ENCODE data around the gene VPS72.
A peak's percentile ranks its signal among the peaks of the same experiment; 100 is the strongest.

VPS72 gene

DNA sequence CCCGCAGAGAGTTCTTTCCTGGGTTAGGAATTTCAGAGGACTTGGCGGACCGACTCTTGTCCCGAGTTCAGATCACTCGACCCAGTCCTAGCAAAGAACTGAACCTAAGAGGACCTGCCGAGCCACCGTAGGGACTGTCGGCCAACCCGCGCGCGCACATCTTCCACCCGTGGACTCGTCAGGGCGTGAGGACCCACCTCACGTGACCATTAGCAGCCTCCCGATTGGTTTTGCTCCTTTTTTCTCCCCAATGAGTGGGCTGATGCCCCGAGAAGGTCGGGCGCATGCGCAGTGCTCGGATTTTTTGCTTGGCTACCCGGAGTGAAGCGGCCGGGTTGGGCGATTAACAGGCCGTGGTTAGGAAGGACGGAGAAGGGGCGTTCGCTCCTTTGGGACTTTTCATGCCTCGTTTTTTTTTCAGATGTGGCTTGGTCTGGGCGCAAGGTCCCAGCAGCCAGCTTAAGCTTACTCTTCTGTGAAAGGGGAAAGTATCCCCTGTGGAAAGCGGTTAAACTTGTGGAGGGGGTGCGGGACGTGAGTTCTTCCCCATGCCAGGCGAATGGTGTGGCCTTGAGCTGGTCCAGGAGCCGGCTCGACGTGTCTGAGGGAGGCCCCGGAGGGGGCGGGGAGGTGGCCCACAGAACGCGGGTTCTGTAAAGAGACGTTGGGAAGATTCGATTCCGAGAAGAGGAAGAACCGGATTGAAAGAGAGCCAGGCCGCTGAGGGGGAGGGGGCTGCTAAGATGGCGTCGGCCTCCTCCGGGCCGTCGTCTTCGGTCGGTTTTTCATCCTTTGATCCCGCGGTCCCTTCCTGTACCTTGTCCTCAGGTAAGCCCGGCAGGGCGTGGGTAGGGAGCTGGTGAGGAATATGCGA, 8.5 kb upstream of the VPS72 start, which contains the start of gene PIP5K1A (continued):
- TF ChIP-seq ZNF843 (tag by site-specific recombination; IDR thresholded peaks at IDR 0.05): no peak
- TF ChIP-seq, protein P1, sequence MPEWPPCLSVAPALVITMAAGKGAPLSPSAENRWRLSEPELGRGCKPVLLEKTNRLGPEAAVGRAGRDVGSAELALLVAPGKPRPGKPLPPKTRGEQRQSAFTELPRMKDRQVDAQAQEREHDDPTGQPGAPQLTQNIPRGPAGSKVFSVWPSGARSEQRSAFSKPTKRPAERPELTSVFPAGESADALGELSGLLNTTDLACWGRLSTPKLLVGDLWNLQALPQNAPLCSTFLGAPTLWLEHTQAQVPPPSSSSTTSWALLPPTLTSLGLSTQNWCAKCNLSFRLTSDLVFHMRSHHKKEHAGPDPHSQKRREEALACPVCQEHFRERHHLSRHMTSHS (tag by site-specific recombination; IDR thresholded peaks at IDR 0.05): no peak
- no peak for TF ChIP-seq ZNF610 (tag by site-specific recombination; IDR thresholded peaks at IDR 0.05; ENCODE audit: borderline replicate concordance)
- peak; percentile 35; the same call in 1 of the 2 replicates for TF ChIP-seq KLF8 (tag by site-specific recombination; IDR thresholded peaks at IDR 0.05)
- no peak; the same call in 1 of the 2 replicates for TF ChIP-seq ZIC2 (tag by site-specific recombination; IDR thresholded peaks at IDR 0.05)
- no peak; the same call in 1 of the 2 replicates for TF ChIP-seq ZNF223 (tag by site-specific recombination; IDR thresholded peaks at IDR 0.05)
- TF ChIP-seq ZNF266 (tag by site-specific recombination; IDR thresholded peaks at IDR 0.05; ENCODE audit: low read depth): no peak
- TF ChIP-seq, protein P2, sequence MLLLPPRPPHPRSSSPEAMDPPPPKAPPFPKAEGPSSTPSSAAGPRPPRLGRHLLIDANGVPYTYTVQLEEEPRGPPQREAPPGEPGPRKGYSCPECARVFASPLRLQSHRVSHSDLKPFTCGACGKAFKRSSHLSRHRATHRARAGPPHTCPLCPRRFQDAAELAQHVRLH (tag by site-specific recombination; IDR thresholded peaks at IDR 0.05): no peak; the same call in none of the 2 replicates
- TF ChIP-seq, protein P3, sequence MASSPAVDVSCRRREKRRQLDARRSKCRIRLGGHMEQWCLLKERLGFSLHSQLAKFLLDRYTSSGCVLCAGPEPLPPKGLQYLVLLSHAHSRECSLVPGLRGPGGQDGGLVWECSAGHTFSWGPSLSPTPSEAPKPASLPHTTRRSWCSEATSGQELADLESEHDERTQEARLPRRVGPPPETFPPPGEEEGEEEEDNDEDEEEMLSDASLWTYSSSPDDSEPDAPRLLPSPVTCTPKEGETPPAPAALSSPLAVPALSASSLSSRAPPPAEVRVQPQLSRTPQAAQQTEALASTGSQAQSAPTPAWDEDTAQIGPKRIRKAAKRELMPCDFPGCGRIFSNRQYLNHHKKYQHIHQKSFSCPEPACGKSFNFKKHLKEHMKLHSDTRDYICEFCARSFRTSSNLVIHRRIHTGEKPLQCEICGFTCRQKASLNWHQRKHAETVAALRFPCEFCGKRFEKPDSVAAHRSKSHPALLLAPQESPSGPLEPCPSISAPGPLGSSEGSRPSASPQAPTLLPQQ (tag by site-specific recombination; IDR thresholded peaks at IDR 0.05): peak; percentile 79
- TF ChIP-seq, protein P4, sequence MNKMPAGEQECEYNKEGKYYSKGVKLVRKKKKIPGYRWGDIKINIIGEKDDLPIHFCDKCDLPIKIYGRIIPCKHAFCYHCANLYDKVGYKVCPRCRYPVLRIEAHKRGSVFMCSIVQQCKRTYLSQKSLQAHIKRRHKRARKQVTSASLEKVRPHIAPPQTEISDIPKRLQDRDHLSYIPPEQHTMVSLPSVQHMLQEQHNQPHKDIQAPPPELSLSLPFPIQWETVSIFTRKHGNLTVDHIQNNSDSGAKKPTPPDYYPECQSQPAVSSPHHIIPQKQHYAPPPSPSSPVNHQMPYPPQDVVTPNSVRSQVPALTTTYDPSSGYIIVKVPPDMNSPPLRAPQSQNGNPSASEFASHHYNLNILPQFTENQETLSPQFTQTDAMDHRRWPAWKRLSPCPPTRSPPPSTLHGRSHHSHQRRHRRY (tag by site-specific recombination; IDR thresholded peaks at IDR 0.05): no peak
- peak; percentile 20; the same call in 1 of the 2 replicates for TF ChIP-seq ZNF2 (tag by site-specific recombination; IDR thresholded peaks at IDR 0.05)
- TF ChIP-seq ZNF677 (tag by site-specific recombination; IDR thresholded peaks at IDR 0.05): no peak
- no peak for TF ChIP-seq ZNF473 (tag by site-specific recombination; IDR thresholded peaks at IDR 0.05)
- no peak for TF ChIP-seq IKZF3 (tag by site-specific recombination; IDR thresholded peaks at IDR 0.05)
- peak; percentile 59; the same call in 1 of the 2 replicates for TF ChIP-seq ZEB2 (tag by site-specific recombination; IDR thresholded peaks at IDR 0.05)
- TF ChIP-seq ZFP37 (tag by site-specific recombination; IDR thresholded peaks at IDR 0.05): no peak
- TF ChIP-seq, protein P5, sequence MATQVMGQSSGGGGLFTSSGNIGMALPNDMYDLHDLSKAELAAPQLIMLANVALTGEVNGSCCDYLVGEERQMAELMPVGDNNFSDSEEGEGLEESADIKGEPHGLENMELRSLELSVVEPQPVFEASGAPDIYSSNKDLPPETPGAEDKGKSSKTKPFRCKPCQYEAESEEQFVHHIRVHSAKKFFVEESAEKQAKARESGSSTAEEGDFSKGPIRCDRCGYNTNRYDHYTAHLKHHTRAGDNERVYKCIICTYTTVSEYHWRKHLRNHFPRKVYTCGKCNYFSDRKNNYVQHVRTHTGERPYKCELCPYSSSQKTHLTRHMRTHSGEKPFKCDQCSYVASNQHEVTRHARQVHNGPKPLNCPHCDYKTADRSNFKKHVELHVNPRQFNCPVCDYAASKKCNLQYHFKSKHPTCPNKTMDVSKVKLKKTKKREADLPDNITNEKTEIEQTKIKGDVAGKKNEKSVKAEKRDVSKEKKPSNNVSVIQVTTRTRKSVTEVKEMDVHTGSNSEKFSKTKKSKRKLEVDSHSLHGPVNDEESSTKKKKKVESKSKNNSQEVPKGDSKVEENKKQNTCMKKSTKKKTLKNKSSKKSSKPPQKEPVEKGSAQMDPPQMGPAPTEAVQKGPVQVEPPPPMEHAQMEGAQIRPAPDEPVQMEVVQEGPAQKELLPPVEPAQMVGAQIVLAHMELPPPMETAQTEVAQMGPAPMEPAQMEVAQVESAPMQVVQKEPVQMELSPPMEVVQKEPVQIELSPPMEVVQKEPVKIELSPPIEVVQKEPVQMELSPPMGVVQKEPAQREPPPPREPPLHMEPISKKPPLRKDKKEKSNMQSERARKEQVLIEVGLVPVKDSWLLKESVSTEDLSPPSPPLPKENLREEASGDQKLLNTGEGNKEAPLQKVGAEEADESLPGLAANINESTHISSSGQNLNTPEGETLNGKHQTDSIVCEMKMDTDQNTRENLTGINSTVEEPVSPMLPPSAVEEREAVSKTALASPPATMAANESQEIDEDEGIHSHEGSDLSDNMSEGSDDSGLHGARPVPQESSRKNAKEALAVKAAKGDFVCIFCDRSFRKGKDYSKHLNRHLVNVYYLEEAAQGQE (tag by site-specific recombination; IDR thresholded peaks at IDR 0.05): no peak
- no peak for TF ChIP-seq ZNF138 (tag by site-specific recombination; IDR thresholded peaks at IDR 0.05; ENCODE audit: borderline replicate concordance)
- no peak; the same call in 1 of the 2 replicates for TF ChIP-seq WT1 (tag by site-specific recombination; IDR thresholded peaks at IDR 0.05)
- TF ChIP-seq, protein P6, sequence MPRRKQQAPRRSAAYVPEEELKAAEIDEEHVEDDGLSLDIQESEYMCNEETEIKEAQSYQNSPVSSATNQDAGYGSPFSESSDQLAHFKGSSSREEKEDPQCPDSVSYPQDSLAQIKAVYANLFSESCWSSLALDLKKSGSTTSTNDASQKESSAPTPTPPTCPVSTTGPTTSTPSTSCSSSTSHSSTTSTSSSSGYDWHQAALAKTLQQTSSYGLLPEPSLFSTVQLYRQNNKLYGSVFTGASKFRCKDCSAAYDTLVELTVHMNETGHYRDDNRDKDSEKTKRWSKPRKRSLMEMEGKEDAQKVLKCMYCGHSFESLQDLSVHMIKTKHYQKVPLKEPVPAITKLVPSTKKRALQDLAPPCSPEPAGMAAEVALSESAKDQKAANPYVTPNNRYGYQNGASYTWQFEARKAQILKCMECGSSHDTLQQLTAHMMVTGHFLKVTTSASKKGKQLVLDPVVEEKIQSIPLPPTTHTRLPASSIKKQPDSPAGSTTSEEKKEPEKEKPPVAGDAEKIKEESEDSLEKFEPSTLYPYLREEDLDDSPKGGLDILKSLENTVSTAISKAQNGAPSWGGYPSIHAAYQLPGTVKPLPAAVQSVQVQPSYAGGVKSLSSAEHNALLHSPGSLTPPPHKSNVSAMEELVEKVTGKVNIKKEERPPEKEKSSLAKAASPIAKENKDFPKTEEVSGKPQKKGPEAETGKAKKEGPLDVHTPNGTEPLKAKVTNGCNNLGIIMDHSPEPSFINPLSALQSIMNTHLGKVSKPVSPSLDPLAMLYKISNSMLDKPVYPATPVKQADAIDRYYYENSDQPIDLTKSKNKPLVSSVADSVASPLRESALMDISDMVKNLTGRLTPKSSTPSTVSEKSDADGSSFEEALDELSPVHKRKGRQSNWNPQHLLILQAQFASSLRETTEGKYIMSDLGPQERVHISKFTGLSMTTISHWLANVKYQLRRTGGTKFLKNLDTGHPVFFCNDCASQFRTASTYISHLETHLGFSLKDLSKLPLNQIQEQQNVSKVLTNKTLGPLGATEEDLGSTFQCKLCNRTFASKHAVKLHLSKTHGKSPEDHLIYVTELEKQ (tag by site-specific recombination; IDR thresholded peaks at IDR 0.05; ENCODE audit: borderline replicate concordance): no peak
- TF ChIP-seq ZNF629 (tag by site-specific recombination; IDR thresholded peaks at IDR 0.05): no peak; the same call in none of the 2 replicates
- TF ChIP-seq, protein P7, sequence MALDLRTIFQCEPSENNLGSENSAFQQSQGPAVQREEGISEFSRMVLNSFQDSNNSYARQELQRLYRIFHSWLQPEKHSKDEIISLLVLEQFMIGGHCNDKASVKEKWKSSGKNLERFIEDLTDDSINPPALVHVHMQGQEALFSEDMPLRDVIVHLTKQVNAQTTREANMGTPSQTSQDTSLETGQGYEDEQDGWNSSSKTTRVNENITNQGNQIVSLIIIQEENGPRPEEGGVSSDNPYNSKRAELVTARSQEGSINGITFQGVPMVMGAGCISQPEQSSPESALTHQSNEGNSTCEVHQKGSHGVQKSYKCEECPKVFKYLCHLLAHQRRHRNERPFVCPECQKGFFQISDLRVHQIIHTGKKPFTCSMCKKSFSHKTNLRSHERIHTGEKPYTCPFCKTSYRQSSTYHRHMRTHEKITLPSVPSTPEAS (tag by site-specific recombination; IDR thresholded peaks at IDR 0.05): no peak; the same call in 1 of the 2 replicates
- no peak for TF ChIP-seq ZNF311 (tag by site-specific recombination; IDR thresholded peaks at IDR 0.05; ENCODE audit: borderline replicate concordance)
- TF ChIP-seq, protein P8, sequence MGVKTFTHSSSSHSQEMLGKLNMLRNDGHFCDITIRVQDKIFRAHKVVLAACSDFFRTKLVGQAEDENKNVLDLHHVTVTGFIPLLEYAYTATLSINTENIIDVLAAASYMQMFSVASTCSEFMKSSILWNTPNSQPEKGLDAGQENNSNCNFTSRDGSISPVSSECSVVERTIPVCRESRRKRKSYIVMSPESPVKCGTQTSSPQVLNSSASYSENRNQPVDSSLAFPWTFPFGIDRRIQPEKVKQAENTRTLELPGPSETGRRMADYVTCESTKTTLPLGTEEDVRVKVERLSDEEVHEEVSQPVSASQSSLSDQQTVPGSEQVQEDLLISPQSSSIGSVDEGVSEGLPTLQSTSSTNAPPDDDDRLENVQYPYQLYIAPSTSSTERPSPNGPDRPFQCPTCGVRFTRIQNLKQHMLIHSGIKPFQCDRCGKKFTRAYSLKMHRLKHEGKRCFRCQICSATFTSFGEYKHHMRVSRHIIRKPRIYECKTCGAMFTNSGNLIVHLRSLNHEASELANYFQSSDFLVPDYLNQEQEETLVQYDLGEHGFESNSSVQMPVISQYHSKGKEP (tag by site-specific recombination; IDR thresholded peaks at IDR 0.05): no peak
- 0 out of 2 replicates have a peak, but pooled peaks have one; percentile 12 for TF ChIP-seq ZNF501 (tag by site-specific recombination; IDR thresholded peaks at IDR 0.05)
